GM19193 (cell line): ENCODE results near the gene KCNMA1.

Source experiments
- POLR2A ChIP-seq: IDR thresholded peaks from 4 replicates; pipeline ENCODE4 v1.6.1; 2011; ENCODE audit not compliant: insufficient read depth, insufficient read length; ENCODE audit errors: extremely low read depth

KCNMA1 gene

GRCh38 chr10:77667426-77668324 is 30.1 kb upstream of the KCNMA1 start:
- no peak for TF ChIP-seq POLR2A

- no peak for TF ChIP-seq POLR2A
Measured at GRCh38 chr10:77666821-77667220, 29.2 kb upstream of the KCNMA1 start.

- TF ChIP-seq POLR2A: no peak
Measured at GRCh38 chr10:77664696-77665095, 27.1 kb upstream of the KCNMA1 start.

GRCh38 chr10:77664008-77664407 is 26.4 kb upstream of the KCNMA1 start:
- no peak for TF ChIP-seq POLR2A

- TF ChIP-seq POLR2A: no peak
Measured at GRCh38 chr10:77661674-77662073, 24.1 kb upstream of the KCNMA1 start.

- TF ChIP-seq POLR2A: no peak
Measured at GRCh38 chr10:77661100-77661499, 23.5 kb upstream of the KCNMA1 start.

GRCh38 chr10:77653210-77653609 is 15.6 kb upstream of the KCNMA1 start:
- TF ChIP-seq POLR2A: no peak

GRCh38 chr10:77649333-77650331 is 12.0 kb upstream of the KCNMA1 start:
- TF ChIP-seq POLR2A: no peak

GRCh38 chr10:77648472-77648871 is 10.9 kb upstream of the KCNMA1 start:
- TF ChIP-seq POLR2A: no peak

GRCh38 chr10:77647543-77648293 is 10.1 kb upstream of the KCNMA1 start:
- no peak for TF ChIP-seq POLR2A

- no peak for TF ChIP-seq POLR2A
Measured at GRCh38 chr10:77644557-77645243, 7.1 kb upstream of the KCNMA1 start.

GRCh38 chr10:77643795-77644468 is 6.3 kb upstream of the KCNMA1 start:
- no peak for TF ChIP-seq POLR2A

GRCh38 chr10:77641788-77642397 is 4.3 kb upstream of the KCNMA1 start:
- no peak for TF ChIP-seq POLR2A
